T-helper 1 cell treated with Interleukin-12 subunit alpha and Interleukin-12 subunit beta and Interleukin-4 antibody, amounts not matched to agents 30 ng/mL and 1 ng/mL, for 36 hours (primary cell): ENCODE measurements around the gene MCAT. TPM values are rescaled to one million over a fixed set of nuclear protein-coding genes. Genes with fewer than 3 reads are reported as not detected.

Experiments used
- intact Hi-C: fragments of 100-400 bp; cut with micrococcal nuclease; formaldehyde crosslinking; loops from one replicate; pipeline ENCODE4 v1.15.1; 2024
- total RNA-seq: library from RNA; stranded (reverse); gene quantifications from 2 replicates; pipeline ENCODE4 v1.2.3, GENCODE V29; 2022

The MCAT gene, protein sequence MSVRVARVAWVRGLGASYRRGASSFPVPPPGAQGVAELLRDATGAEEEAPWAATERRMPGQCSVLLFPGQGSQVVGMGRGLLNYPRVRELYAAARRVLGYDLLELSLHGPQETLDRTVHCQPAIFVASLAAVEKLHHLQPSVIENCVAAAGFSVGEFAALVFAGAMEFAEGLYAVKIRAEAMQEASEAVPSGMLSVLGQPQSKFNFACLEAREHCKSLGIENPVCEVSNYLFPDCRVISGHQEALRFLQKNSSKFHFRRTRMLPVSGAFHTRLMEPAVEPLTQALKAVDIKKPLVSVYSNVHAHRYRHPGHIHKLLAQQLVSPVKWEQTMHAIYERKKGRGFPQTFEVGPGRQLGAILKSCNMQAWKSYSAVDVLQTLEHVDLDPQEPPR
- 10.7 and 14.0 TPM in 2 replicates for total RNA-seq

GRCh38 chr22:43142880-43143562, at the start of gene MCAT:
TSS of gene MCAT (minus strand) at chr22:43143398. CDS start at chr22:43143348, 50 bp downstream.
- intact Hi-C loops: loop anchor here (1.0 to 2.0 kb wide), 4 partner anchors 9 to 128 kb away; partner anchors contain the start of genes PACSIN2, TTLL1 and TTLL12

GRCh38 chr22:43191831-43192230, 48.6 kb upstream of the MCAT start:
- intact Hi-C loops: no loop called here

DNA sequence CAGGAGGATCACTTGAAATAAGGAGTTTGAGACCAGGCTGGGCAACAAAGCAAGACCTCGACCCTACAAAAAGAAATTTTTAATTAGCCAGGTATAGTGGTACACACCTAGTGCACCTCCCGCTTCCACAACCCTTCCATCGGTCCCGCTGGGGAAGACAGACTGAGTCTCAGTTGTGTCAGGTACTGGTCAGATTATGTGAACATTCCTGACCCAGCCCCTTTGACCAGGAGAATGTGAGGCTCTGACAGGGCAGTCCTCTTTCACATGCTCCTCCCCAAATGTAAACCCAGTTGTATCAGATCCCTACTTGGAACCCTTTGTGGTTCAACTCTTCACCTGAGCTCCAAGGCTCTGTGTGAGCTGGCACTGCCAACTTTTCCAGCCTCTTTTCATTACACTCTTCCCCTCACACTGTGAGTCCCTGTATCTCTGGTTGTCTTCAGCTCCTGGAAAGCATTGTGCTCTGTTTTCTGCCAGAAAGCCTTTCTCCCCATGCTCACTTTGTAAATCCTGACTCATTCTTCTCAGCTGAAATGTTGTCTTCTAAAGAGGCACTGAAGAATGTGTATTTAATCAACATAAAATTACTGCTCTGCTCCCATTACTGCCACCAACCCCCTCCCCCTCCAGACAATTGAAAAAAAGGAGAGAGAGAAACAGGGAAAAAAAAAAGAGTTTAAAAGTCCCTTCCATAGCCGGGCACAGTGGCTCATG, 45.8 kb upstream of the MCAT start:
- intact Hi-C loops: loop anchor here (5.0 kb wide), 1 partner anchor 1192 kb away; the partner anchor contains the start of gene WBP2NL

DNA sequence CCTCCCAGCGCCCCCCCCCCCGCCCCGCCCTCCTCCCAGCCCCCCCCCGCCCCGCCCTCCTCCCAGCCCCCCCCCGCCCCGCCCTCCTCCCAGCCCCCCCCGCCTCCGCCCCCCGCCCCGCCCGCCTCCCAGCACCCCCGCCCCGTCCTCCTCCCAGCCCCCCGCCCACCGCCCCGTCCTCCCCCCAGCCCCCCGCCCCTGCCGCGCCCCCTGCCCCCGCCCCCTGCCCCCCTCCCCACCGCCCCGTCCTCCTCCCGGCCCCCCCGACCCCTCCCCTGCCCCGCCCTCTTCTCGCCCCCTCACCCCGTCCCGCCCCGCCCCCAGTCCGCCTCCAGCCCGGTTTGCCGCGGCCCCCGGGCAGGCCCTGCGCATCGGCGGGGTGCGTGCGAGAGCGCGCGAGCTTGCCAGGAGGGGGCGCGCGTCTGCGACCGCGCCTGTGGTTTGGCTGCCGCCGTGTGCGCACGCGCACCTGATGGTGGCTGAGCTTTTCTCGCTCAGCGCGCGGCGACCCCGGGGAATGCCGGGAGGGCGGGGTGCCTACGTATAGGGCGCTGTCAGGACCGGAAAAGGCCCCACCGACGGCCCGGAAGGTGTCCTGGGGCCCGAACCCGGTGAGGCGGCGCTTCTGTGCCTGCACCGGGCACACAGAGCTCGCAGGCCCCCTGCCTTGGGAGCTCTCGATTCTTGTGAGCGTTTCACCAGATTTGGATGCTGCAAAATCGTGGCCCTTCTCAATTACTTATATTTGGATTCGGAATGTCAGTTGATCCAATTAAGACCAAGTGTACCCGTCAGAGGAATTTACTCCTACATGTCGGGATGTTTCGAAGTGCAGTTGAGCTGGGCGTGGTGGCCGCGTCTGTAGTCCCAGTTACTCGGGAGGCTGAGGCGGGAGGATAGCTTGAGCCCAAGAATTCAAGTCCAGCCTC, 44.2 kb upstream of the MCAT start:
- intact Hi-C loops: loop anchor here (1.0 to 5.0 kb wide), 7 partner anchors 45 to 1190 kb away; partner anchors contain the start of genes MCAT, PACSIN2, TTLL1 and WBP2NL

DNA sequence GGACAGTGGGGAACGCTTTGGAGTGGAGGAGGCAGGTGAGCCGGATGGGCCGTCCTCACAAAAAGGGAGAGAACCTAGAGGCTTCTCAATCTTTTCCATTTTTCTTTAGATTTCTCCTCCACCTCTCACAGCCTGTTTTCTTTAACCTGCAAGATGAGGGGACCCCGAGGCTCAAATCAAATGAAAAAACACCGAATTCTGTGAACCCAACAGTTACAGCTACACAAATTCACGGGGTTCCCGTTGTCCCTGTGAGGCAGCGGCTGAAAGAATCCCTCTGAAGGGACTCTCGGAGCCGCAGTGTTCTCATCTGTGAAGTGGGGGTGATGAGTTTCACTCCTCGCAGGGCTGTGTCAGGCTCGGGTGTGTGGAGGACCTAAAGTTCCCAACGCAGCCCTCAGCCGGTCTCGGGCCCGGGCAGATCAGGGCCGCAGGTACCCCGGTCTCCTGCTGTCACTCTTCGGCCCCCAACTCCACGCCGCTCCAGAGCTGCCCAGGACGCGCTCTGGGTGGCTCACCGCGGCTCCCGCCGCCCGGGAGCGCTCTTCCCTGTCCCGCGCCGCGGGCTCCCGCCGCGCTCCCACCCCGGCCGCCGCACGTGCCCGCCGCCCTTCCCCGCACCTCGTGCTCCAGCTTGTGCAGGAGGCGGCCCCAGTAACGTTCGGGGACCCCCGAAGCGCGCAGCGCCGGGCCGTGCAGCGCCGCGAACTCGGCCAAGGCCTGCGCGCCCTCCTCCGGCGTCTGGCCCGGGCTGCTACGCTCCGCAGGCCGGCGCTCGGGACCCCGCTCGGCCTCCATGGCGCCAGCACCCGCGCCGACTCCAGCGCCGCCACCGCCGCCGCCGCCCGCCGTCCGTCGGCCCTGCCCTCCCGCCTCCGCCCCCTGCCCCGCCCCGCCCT, 43.3 kb upstream of the MCAT start, which contains the start of gene TTLL12:
Gene TTLL12, minus strand, starts transcription at position 863 of the 899 bp plus-strand sequence. Its CDS starts 65 bp downstream, at position 798.
- intact Hi-C loops: loop anchor here (1.0 to 5.0 kb wide), 8 partner anchors 34 to 1189 kb away; partner anchors contain the start of genes MCAT, PACSIN2, TTLL1 and WBP2NL

- intact Hi-C loops: loop anchor here (1.0 to 5.0 kb wide), 4 partner anchors 34 to 1189 kb away; partner anchors contain the start of genes MCAT and WBP2NL
Observed at GRCh38 chr22:43185860-43186261, 42.7 kb upstream of the MCAT start.

DNA sequence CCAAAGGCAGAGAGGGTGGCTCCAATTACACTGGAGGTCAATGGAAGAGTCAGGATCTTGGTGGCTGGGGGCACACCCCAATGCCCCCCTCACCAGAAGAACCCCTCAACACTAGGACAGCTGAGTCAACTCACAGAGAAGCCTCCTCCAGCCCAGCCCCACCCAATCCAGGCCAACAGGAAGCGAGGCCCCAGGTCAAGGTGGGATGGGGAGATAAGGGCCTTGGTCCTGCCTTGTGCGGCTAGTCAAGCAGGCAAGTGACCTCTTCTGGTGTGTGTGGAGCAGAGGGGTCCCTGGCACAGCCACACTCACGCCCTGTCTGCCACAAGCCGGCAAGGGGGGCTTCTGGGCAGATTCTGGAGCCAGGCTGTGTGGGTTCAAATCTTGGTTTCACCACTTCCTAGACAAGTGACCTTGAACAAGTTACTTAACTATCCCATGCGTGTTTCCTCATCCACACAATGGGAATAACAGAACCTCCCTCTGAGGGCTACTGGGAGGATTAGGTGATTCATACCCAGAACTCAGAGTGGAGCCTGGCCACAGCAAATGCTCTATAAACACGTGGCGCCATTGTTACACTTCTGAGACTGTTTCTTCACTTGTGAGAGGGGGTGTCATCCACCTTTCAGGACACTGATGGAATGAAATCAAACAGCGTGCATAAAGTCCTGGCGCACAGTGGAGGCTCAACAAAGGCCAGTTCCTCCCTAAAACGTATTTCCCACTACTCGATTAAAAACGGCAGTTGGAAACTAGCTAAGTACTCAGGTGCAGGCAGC, 40.5 kb upstream of the MCAT start:
- intact Hi-C loops: no loop called here

DNA sequence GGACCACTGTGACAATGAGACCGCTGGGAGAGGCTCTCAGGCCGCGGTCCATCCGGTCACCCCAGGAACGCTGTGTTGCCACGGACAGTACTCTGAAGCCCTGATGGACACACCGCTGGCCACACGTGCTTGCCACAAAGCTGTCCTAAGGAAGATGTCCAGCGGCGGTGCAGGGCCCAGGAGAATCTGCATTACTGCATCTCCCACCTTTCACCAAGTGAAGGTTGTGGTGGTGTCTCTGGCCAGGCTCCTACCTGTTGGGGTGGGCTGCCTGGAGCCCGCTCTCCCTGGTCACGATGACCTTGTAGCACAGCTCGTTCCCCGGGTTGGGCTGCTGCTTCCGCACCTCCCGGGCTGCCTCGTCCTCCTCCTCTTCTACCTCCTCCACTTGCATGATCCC, 39.5 kb upstream of the MCAT start:
- intact Hi-C loops: no loop called here

- intact Hi-C loops: no loop called here
Observed at GRCh38 chr22:43182118-43182517, 38.9 kb upstream of the MCAT start.

GRCh38 chr22:43181321-43182076, 38.3 kb upstream of the MCAT start:
- intact Hi-C loops: no loop called here

DNA sequence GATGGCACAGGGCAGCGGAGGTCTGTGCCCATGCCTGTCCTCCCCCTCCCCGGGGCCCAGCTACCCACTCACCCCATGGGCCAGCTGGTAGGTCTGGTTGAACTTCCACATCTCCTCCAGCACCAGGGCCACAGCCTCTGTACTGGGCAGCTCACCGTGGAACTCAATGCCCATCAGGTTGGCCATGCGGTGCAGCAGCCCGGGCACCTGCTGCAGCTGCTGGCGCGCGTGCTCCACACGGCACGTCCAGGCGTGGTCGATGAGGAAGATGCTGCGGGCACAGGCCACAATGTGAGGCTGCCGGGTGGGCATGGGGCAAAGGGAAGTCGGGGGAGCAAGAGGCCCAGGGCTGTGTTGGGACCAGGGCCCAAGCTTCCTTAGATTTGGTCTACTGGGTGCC, 37.5 kb upstream of the MCAT start:
- intact Hi-C loops: no loop called here

DNA sequence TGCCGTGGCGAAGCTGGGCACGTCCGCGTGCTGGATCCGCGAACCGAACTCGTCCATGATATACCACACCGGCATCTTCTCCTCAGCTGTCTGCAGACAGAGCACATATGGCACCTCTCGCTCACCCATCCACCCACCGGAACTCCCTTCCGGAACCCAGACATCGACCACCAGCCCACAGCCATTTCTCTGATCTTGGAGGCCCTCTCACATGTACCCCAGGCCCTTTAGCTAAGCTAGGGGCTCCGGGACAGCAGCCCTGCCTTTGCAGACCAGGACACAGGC, 36.7 kb upstream of the MCAT start:
- intact Hi-C loops: no loop called here

DNA sequence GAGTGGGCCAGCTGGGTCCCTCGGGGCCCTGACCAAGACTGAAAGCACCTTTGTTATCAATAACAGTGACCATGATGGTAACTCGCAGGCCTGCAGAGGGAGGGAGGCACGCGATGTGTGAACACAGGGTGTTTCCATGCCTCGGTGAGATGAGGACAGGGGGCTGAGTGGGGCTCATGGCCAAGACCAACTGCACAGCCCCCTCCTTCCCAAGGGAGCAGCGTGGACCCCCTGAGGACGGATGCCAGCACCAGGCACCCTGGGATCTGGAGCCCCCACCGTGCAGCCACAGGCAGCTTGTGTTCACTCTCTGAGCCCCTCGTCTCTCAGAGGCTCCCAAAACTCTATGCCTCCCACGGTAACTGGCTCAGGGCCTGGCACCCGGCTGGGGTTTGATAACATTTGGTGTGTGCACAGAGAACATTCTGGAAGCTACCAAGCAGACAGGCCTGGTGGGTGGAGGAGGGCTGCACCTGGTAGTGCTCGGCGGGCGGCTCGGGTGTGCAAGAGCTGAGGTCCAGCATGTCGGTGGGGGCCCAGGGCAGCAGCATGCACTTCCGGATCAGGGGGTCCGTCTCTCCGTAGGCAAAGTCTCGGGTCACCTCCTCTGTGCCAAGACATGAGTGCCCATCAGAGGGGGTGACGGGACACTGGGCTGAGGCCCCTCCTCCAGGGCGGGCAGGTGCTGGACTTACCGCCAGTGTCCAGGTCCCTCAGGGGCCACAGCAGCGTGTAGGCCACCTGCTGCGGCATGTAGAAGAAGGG, 36.1 kb upstream of the MCAT start:
- intact Hi-C loops: no loop called here

- intact Hi-C loops: no loop called here
Observed at GRCh38 chr22:43177479-43177878, 34.3 kb upstream of the MCAT start.

- intact Hi-C loops: no loop called here
Observed at GRCh38 chr22:43176090-43176489, 32.9 kb upstream of the MCAT start.

- intact Hi-C loops: no loop called here
Observed at GRCh38 chr22:43174941-43175531, 31.8 kb upstream of the MCAT start.
